T-helper 22 cell (primary cell): Measurements from ENCODE around the gene HMGB1.

Experiments used
- DNase-seq: peaks from one replicate; pipeline ENCODE4 v3.0.0-alpha.2; 2020; ENCODE audit warnings: low read depth

HMGB1 gene

DNA sequence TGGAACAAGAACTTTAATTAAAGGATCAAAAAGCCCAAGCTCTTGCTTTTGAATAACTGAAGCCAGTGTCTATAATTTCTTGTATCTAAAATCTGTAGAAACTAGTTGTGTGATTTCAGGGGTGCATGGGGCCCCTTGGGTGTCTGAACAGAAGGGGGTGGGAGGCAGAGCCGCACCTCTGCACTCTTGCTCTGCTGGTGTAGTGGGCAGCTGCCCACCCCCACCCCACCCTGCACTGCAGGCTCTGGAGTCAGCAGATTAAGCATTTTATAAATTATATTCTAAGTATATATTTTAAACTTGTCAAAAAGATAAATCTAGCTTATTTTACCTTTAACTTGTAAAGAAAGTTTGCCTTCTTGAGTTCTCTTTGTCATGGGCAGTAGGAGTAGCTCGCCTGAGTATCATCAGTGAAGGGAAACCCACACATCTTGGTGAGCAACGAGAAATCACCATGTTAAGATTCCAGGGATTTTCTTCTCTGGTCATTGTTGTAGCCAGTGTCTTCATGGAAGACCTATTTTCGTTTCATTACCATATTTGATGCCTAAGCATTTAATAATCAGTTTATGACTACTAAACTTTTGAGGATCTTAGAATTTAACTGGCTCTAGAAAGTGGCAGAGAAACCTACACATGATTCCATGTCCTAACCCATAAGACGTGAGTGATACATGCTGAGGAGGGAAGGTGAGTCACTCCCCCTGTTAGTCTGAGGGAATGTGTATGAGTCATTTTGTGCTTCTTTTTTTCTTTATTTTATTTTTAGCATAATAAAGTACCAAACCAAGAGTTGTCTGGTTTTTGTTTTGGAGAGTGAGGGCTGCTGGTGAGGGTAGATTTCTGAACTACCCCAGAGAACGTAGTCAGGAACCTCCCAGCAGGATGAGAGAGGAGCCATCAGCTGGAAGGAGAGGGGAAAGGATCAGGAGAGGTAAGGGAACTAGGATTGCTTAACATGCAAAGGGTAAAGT, 35.7 kb downstream of the HMGB1 start:
- no peak for DNase-seq

DNA sequence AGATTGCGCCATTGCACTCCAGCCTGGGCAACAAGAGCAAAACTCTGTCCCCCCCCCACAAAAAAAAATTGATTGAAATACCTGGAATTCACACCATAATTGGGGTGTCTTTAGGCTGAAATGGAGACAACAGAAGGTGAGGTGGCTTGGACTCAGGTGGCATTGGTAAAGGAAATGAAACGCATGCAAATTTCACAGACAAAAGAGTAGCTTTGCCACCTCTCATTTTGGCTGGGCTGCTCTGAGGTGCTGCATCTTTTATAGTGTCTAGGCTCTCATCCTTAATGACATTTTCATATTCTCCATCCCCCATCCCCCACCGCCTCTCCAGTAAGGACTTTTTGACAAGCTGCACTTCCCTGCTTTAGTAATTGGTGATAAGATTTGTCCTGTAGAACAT, 36.5 kb downstream of the HMGB1 start:
- no peak for DNase-seq

DNA sequence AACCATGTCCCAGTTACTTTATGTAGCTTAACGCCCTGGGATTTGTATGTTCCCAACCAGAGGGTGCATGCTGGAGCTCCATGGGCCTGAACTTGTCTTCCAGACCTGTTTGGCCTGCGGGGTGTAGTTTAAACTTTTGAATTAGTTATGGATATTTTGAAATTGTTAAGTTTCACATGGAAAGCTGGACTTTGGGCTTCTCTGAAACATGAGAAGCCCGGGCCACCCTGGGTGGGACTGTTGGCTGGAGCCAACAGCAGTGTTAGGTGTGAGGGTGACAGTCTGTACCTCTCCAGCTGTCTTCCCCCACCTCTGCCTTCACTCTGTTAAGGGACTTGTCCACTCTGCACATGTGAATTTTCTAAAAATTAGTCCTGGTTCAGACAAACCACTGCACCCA, 41.8 kb downstream of the HMGB1 start:
- no peak for DNase-seq

DNA sequence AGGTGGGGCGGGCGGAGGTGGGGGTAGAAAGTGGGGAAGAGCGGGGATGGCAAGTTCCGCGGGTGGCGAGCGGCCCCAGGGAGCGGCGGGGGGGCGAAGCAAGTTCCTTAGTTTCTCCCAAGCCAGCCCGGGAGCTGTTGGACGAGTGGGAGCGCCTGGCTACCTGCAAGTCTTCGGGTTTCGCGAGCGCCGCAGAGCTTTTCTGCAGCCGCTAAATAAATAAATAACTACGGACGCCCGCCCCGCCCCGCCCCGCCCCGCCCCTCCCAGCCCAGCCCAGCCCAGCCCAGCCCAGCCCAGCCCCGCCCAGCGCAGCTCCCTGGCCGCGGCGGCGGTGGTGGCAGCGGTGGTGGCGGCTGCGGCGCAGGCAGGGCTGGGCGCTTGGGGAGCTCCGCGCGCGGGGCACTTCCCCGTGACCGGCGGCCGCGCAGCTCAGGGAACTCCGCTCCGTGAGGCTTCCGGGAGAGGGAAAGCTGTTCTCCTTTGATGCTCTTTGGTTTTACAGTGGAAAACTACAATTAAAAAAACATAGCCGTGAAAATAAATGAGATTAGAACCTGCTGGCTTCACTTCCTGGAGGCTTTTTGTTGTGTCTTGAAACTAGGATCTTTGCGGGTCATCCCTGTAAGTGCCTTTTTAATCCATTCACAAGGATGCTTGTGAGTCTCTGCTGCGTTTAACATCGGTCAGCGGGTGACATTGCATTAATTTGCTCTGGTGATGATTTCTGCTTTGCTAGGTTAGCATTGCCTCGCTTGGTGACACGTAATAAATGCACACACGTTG, 43.5 kb downstream of the HMGB1 start, which contains the start of gene UBE2L5:
UBE2L5 (plus strand) TSS at position 440 of the 786 bp plus-strand sequence. CDS start 5,498 bp downstream, outside the sequence.
- peak; percentile 61 for DNase-seq

DNA sequence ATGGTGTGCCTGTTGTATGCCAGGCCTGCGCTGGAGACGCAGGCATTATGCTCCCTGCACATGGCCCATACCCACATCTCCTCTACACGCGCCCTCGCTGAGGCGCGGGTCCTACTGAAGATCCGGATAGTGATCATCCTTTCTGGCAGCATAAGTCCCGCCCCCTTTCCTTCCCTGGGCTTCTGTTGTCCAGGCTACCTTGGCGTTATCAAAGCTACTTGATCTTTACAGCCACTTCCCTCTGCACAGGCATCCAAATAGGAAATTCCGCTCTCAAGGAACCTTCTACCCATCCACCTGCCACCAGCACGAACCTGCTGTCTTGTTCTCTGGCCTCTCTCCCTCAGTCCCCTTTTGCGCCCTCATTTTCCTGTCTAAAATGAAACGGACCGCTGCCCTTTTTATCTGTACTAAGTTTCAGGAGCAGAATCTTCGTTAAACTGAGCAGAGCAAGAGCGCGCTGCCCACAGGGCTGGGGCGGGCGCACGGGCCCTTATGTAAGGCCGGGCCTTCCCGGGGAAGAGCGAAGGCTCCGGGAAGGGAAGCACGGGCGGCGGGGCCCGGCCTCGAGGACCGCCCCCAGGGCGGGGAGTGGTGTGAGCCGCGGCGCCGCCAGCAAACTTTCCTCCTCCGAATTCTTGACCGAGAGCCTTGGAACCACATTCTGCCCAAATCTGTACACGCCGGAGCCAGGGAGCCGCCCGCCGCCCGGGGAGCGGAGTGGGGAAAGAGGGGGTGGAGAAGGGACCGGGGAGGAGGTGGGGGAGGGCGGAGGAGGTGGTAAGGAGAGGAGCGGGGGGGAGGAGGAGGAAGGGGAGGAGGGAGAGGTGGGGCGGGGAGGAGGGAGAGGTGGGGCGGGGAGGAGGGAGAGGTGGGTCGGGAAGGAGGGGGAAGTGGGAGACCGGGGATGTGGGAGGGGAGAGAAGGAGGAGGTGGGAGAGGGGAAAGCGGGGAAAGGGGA, 44.4 kb downstream of the HMGB1 start:
- peak; percentile 31 for DNase-seq

DNA sequence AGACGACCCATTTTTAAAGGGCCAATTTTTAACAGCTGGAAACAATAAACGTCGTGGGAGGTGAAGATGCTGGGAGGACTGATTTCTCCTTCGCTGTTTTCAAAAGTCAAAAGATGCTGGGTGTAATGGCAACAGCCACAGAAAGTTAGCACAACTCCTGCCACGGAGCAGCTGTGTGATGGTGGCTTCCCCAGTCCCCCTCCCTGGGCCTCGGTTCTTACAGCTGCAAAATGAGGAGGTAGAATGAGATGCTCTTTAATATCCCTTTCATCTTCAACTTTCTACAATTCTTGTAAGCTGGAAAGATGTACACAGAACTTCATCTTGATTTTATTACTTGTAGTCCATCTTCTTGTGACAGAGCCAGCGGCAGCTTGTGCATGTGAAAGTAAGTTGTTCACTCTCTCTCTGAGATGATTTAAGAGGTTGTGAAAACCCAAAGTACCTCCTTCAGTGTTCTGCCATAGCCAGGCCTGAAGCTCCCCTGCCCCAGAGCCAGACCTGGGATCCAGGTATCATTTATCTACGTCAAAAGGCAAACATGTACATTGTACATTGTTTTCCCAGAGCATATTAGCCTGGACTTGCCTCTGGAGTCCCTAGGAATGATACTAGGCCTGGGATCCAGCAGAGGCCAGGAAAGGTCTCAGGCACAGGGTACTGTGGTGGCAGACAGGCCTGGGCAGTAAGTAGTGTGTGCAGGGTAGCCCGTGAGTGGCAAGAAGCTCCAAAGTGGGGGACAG, 46.8 kb downstream of the HMGB1 start:
- no peak for DNase-seq

DNA sequence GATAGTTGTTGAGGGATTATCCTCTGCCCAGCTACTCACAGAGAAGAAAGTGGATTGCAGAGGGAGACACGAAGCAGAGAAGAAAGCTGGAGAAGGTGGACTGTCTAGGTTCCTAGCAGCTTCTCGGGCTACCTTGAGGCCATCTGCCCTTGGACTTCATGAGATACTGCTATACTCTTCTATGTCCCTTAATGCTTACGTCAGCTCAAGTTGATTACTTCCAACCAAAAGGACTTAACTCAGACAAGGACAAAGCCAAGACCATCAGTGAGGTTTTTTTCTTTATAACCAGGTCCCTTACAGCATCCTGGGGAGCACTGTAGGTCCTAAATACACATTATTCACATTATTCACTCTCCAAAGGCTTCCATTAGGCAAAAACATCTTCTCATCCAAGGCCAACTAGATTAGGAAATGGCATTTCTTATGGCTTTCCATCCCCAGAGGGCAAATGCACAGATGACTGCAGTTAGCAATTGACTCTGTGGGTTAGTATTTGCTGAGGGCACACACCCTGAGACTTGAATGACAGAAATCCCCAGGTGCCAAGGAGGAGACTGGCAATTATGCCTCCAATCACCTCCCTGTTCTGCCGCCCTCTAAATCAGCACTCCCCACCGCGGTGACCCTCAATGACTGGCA, 47.5 kb downstream of the HMGB1 start:
- DNase-seq, result no peak

DNA sequence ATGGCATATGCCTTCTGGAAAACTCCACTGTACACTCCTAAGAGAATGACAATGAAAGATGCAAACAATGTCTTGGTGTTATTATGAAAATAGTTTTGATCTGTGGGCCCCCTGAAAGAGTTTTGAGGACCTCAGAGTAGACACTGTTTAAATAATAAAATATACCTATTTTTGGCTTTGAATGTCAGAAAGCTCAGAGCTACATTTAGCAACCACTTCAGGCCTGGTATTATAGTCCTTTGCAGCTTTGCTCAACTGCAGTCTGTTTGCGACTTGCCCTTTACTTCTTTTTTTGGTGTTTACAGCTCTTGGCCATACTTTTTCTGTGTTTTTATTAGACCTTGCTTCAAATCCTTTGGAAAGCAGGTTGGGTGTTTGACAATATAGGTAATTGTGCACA, 49.3 kb downstream of the HMGB1 start:
- no peak for DNase-seq

DNA sequence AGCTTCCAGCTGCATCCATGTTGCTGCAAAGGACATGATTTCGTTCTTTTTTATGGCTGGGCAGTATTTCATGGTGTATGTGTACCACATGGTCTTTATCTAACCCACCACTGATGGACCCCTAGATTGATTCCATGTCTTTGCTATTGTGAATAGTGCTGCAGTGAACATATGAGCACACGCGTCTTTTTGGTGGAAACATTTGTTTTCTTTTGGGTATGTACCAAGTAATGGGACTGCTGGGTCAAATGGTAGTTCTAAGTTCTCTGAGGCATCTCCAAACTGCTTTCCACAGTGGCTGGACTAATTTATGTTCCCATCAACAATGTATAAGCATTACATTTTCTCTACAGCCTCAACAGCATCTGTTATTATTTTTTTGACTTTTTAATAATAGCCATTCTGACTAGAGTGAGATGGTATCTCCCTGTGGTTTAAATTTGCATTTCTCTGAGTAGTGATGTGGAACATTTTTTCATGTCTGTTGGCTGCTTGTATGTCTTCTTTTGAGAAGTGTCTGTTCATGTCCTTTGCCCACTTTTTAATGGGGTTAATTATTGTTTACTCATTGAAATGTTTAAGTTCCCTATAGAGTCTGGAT, 50.2 kb downstream of the HMGB1 start:
- DNase-seq, result no peak

DNA sequence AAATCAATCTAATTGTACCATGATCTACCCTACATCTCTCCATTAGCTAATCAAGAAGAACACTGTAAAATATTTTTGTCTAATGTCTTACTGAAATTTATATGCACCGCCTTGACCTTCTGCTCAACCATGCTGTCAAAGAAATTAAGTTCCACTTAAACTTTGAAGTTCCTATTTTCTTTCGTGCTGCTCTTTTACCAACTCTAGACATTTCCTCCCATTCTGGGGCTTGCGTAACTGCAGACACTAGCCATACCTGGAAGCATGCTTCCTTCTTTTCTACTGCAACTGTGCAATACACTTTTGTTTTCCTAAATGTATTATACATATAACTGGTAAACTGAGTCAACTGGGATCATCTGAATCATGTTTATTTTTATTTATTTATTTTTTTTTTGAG, 51.9 kb downstream of the HMGB1 start:
- DNase-seq, result no peak

DNA sequence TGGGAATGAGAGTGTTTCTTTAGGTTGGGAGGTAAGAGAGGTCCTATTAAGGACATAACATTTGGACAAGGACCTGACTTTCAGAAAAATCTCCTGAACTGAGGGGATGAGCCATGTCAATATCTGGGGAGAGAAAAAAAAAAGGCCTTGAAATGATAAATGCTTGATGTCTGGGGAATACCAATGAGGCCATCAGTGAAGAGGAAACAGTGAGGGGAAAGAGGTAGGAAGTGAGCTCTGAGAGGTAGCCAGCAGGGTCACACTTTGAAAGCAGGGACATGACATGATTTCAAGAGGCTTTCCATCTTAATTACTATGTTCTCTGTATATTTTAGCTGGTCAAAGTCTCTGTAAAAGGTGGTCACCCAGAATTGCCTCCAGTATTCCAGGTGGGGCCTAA, 53.4 kb downstream of the HMGB1 start:
- no peak for DNase-seq

DNA sequence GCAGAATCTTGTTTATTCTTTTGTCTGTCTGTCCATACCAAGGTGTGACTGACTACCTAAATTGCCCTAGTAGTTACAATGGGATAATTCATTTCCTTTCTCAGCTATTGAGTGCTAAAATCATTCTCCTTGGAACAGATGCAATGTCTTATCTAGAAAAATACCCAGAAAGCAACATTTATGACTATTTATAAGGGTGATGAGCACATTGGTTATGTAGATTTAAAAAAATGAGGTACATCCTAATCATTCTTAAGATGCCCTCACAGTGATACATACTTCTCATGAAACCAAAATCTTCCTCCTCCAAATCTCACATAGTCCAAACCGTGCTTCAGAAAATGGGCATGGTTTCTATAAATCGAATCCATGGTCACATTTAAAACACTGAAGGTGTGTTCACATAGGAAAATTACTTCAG, 55.0 kb downstream of the HMGB1 start:
- no peak for DNase-seq

DNA sequence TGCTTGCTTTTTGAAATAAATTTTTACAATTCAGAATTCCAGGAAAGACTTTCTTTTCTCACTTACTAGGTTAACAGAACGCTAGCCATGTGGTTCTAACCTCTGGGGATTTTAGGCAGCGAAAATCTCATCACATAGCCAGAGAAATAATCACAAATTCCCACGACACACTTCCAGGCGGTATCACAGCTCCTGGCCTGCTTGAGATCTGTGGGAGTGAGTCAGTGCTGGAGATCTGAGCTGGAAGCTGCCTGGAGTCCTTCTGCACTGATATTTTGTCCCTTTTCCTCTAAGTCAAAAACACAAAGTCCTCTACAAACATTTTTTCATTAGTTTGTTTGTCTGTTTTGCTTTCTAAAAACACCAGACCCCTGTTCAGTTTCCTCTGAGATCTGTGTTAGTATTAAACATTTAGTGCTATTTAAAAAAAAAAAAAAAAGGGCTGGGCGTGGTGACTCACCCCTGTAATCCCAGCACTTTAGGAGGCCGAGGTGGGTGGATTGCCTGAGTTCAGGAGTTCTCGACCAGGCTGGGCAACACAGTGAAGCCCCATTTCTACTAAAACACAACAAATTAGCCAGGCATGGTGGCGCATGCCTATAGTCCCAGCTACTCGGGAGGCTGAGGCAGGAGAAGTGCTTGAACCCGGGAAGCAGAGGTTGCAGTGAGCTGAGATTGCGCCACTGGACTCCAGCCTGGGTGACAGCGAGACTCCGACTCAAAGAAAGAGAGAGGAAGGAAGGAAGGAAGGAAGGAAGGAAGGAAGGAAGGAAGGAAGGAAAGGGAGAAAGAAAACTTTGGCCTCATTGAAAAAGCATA, 55.6 kb downstream of the HMGB1 start:
- no peak for DNase-seq

DNA sequence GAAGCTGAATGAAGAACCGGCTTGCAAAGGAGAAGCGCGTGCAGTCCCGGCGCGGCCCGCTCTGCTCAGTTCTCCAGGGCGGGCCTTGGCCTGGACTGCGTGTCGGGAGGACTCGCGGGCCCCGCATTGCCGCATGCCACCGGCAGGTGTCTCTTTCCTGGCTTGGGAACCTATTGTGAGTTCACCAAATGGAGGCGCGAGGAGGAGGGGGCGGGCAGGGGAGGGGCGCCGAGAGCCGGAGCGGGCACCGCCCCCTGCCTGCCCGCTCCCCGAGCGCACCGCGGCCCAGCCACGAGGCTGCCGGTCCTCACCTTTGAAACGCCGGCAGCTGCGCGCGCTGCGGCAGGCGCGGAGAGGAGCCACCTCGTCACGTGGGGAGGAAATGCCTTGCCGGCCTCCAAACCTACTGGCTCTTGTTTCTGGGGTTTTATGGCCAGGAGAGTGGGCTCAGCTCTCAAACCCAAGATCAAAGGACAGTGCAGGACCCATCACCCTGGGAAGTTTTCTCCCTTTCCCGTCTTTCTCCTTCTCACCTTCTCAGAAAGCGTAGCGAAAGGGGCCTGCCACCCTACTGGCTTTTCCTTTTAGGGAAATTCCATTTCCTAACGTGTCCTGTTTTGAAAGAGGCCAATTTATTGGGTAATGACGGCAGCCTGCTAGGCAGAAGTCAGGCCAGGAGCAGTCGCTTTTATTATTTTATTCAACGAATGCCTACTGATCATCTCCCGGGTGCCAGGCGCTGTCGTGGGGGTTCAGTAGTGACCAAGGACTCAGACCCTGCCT, 57.2 kb downstream of the HMGB1 start:
- DNase-seq, result peak; percentile 80

DNA sequence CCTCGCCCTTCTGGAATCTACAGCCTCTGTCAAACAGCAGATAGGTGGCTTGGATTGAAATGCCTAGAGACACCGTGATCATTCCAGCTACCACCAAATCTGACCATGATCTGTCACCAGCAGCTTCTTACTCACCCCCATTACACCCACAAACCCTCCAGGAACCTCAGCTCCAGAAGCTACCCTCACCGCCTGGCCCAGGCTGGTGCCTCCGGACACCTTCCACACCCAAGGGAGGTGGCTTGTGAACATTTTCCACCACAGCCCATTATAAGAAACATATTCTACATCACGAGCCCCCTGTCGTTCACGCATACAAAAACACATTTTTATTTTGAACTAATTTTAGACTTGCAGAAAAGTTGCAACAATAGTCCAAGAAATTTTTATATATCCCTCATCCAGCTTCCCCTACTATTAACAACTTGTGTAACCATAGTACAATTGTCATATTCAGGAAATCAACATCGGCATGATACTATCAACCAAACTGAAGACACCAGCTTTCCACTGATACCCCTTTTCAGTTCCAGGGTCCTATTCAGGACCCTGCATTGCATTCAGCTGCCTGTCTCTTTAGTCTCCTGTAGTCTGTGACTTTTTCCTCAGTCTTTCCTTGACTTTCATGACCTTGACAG, 58.8 kb downstream of the HMGB1 start:
- DNase-seq, result no peak
